Osteocyte (in vitro differentiated cells): ENCODE data around the gene DIP2C. TPM values are rescaled to one million over a fixed set of nuclear protein-coding genes. Genes with fewer than 3 reads are reported as not detected.
"Not testable (repeated sequence)": the region's sequence is repeated elsewhere in the genome, so short reads cannot be mapped to it uniquely, and the experiment has no call there.

Experiments used
- DNase-seq: peaks from one replicate; pipeline ENCODE4 v3.0.0; 2021; ENCODE audit warnings: mixed read lengths; ENCODE audit not compliant: unreplicated experiment; ENCODE audit errors: extremely low spot score
- H3K27ac Mint-ChIP-seq: one replicate; pipeline ENCODE4 v1.8.0; 2021; ENCODE audit warnings: mild to moderate bottlenecking, mixed read lengths; ENCODE audit not compliant: unreplicated experiment
- H3K27me3 Mint-ChIP-seq: one replicate; pipeline ENCODE4 v1.8.0; 2021; ENCODE audit warnings: mixed read lengths; ENCODE audit not compliant: unreplicated experiment
- H3K36me3 Mint-ChIP-seq: one replicate; pipeline ENCODE4 v1.8.0; 2021; ENCODE audit warnings: mixed read lengths; ENCODE audit not compliant: unreplicated experiment
- H3K4me1 Mint-ChIP-seq: one replicate; pipeline ENCODE4 v1.8.0; 2021; ENCODE audit warnings: mixed read lengths; ENCODE audit not compliant: unreplicated experiment
- H3K4me3 Mint-ChIP-seq: one replicate; pipeline ENCODE4 v1.8.0; 2021; ENCODE audit warnings: mild to moderate bottlenecking, moderate library complexity, mixed read lengths; ENCODE audit not compliant: unreplicated experiment
- H3K9me3 Mint-ChIP-seq: one replicate; pipeline ENCODE4 v1.8.0; 2021; ENCODE audit warnings: mixed read lengths; ENCODE audit not compliant: unreplicated experiment
- CTCF ChIP-seq: fragments of 200-600 bp; sonication (generic); IDR thresholded peaks from 2 replicates; pipeline ENCODE4 v1.5.0; 2021; ENCODE audit warnings: antibody characterized with exemption, mild to moderate bottlenecking, moderate library complexity
- total RNA-seq: library from RNA; stranded (reverse); gene quantifications from 2 replicates; pipeline ENCODE4 v1.2.1, GENCODE V29; 2021

Gene DIP2C
- total RNA-seq, 1 donor from 2014 or later = 36.8 TPM

GRCh38 chr10:351770-352334 is 337.6 kb downstream of the DIP2C start:
- Mint-ChIP-seq H3K27ac (no peak overlapping the region), H3K27me3 (no peaks in the 10 kb centered on the region), H3K36me3 (peaks cover 34% of the 10 kb centered on the region), H3K9me3 (no peaks in the 10 kb centered on the region), H3K4me3 (no peak overlapping the region), H3K4me1 (no peaks in the 10 kb centered on the region)
- no peak for DNase-seq
- TF ChIP-seq CTCF = no peak

DNA sequence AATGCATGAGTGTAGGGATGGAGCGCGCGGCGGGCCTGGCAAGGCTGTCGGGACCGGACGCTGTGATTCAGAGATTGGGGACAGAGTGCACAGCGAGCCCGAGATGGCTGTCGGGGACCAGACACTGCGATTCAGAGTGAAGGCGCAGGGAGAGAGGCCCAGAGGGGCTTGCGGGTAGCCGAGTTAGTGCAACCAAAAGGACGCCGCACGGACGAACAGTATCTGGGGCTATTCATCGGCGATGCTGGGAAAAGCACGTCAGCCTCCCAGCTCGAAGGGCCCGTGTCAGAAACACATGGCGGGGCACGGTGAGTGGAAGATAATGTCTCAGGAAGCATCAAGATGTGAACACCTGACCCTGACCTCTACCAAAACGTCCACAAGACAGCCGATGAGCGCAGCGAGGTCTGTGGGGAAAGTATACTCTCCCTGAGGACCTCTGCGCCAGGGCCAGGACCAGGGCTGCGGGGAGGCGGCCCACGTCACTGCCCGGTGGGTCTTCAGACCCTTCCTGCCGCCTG is 338.4 kb downstream of the DIP2C start:
- no peak for TF ChIP-seq CTCF
- no peak overlapping the region for H3K27ac Mint-ChIP-seq
- peaks cover 31% of the 10 kb centered on the region for H3K36me3 Mint-ChIP-seq
- DNase-seq = no peak
- no peak overlapping the region for H3K4me3 Mint-ChIP-seq
- H3K4me1 Mint-ChIP-seq = no peaks in the 10 kb centered on the region
- H3K9me3 Mint-ChIP-seq = no peaks in the 10 kb centered on the region
- no peaks in the 10 kb centered on the region for H3K27me3 Mint-ChIP-seq

DNA sequence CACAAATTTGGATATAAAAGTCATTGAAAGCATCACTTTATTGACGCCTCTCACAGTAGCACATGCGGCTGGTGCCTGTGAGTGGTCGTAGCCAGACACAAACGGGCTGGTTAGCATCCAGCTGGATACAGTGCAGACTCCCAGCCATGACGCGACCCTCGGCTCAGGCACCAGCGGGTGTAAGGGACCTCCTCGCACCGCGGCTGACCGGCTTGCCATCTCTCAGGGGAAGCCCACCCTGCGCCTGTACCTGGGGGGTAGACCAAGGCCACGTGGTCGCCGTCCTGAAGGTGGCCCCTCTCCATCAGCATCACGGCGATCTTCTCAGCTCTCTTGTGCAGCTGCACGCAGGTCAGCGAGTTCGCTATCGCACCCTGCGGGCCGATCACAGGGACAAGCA is 340.4 kb downstream of the DIP2C start:
- no peaks in the 10 kb centered on the region for H3K4me1 Mint-ChIP-seq
- no peak overlapping the region for H3K4me3 Mint-ChIP-seq
- peaks cover 22% of the 10 kb centered on the region for H3K36me3 Mint-ChIP-seq
- no peak for DNase-seq
- no peak overlapping the region for H3K27ac Mint-ChIP-seq
- no peak for TF ChIP-seq CTCF
- H3K27me3 Mint-ChIP-seq = no peaks in the 10 kb centered on the region
- H3K9me3 Mint-ChIP-seq = no peaks in the 10 kb centered on the region

GRCh38 chr10:348456-348855 is 341.0 kb downstream of the DIP2C start:
- Mint-ChIP-seq H3K4me3 (no peak overlapping the region), H3K4me1 (no peaks in the 10 kb centered on the region), H3K27ac (no peak overlapping the region), H3K27me3 (no peaks in the 10 kb centered on the region), H3K36me3 (peaks cover 22% of the 10 kb centered on the region), H3K9me3 (no peaks in the 10 kb centered on the region)
- DNase-seq = no peak
- TF ChIP-seq CTCF = no peak

GRCh38 chr10:347774-348173 is 341.7 kb downstream of the DIP2C start:
- DNase-seq, H3K9me3 Mint-ChIP-seq, H3K4me3 Mint-ChIP-seq, H3K27me3 Mint-ChIP-seq, H3K4me1 Mint-ChIP-seq, H3K27ac Mint-ChIP-seq: not testable (repeated sequence)
- H3K36me3 Mint-ChIP-seq = peaks cover 22% of the 10 kb centered on the region

DNA sequence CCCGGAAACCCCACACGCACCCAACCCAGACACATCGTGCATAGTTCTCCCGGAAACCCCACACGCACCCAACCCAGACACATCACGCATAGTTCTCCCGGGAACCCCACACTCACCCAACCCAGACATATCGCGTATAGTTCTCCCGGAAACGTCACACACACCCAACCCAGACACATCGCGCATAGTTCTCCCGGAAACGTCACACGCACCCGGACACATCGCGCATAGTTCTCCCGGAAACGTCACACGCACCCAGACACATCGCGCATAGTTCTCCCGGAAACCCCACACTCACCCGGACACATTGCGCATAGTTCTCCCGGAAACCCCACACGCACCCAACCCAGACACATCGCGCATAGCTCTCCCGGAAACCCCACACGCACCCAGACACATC is 342.3 kb downstream of the DIP2C start:
- not testable (repeated sequence) for H3K4me3 Mint-ChIP-seq, H3K4me1 Mint-ChIP-seq
- peaks cover 22% of the 10 kb centered on the region for H3K36me3 Mint-ChIP-seq

More for the DNA sequence above, 342.3 kb downstream of the DIP2C start:
- not testable (repeated sequence) for H3K27ac Mint-ChIP-seq, H3K27me3 Mint-ChIP-seq, H3K9me3 Mint-ChIP-seq, DNase-seq
